ENCODE results near the gene HPD.

The HPD gene

GRCh38 chr12:121826318-121827150, 32.1 kb downstream of the HPD start:
- no peaks in the 10 kb centered on the region for H3K4me1 ChIP-seq (ENCODE audit: insufficient read depth, low read length)
- no peak overlapping the region for H3K9ac ChIP-seq (ENCODE audit: low read depth, low read length)
- no peak overlapping the region for H3K27ac ChIP-seq (ENCODE audit: low read length)
- peaks cover 72% of the 10 kb centered on the region for H3K36me3 ChIP-seq (ENCODE audit: insufficient read depth, low read depth, low read length)
- H3K4me3 ChIP-seq (ENCODE audit: low read length): no peak overlapping the region
- H3K27me3 ChIP-seq (ENCODE audit: insufficient read depth, low read length): no peaks in the 10 kb centered on the region
- no peaks in the 10 kb centered on the region for H3K9me3 ChIP-seq (ENCODE audit: insufficient read depth, low read depth, low read length)

- H3K4me1 ChIP-seq (ENCODE audit: insufficient read depth, low read length): no peaks in the 10 kb centered on the region
Observed at GRCh38 chr12:121825041-121825523, 33.6 kb downstream of the HPD start.

GRCh38 chr12:121823727-121824115, 34.9 kb downstream of the HPD start:
- Histone ChIP-seq H3K4me1 (ENCODE audit: insufficient read depth, low read length) (no peaks in the 10 kb centered on the region), H3K36me3 (ENCODE audit: insufficient read depth, low read depth, low read length) (peaks cover 67% of the 10 kb centered on the region), H3K4me3 (ENCODE audit: low read length) (no peak overlapping the region), H3K9me3 (ENCODE audit: insufficient read depth, low read depth, low read length) (no peaks in the 10 kb centered on the region), H3K27ac (ENCODE audit: low read length) (no peak overlapping the region), H3K9ac (ENCODE audit: low read depth, low read length) (no peak overlapping the region), H3K27me3 (ENCODE audit: insufficient read depth, low read length) (no peaks in the 10 kb centered on the region)

More at GRCh38 chr12:121825041-121825523, 33.6 kb downstream of the HPD start:
- no peaks in the 10 kb centered on the region for H3K9me3 ChIP-seq (ENCODE audit: insufficient read depth, low read depth, low read length)
- no peak overlapping the region for H3K27ac ChIP-seq (ENCODE audit: low read length)
- peaks cover 68% of the 10 kb centered on the region for H3K36me3 ChIP-seq (ENCODE audit: insufficient read depth, low read depth, low read length)
- no peak overlapping the region for H3K9ac ChIP-seq (ENCODE audit: low read depth, low read length)
- H3K27me3 ChIP-seq (ENCODE audit: insufficient read depth, low read length): no peaks in the 10 kb centered on the region
- no peak overlapping the region for H3K4me3 ChIP-seq (ENCODE audit: low read length)

GRCh38 chr12:121823101-121823726, 35.4 kb downstream of the HPD start:
- peaks cover 62% of the 10 kb centered on the region for H3K36me3 ChIP-seq (ENCODE audit: insufficient read depth, low read depth, low read length)
- H3K4me1 ChIP-seq (ENCODE audit: insufficient read depth, low read length): no peaks in the 10 kb centered on the region
- no peaks in the 10 kb centered on the region for H3K9me3 ChIP-seq (ENCODE audit: insufficient read depth, low read depth, low read length)
- no peaks in the 10 kb centered on the region for H3K27me3 ChIP-seq (ENCODE audit: insufficient read depth, low read length)
- H3K27ac ChIP-seq (ENCODE audit: low read length): no peak overlapping the region
- no peak overlapping the region for H3K9ac ChIP-seq (ENCODE audit: low read depth, low read length)
- no peak overlapping the region for H3K4me3 ChIP-seq (ENCODE audit: low read length)

- Histone ChIP-seq H3K27ac (ENCODE audit: low read length) (no peak overlapping the region), H3K36me3 (ENCODE audit: insufficient read depth, low read depth, low read length) (peaks cover 62% of the 10 kb centered on the region), H3K4me3 (ENCODE audit: low read length) (no peak overlapping the region), H3K9ac (ENCODE audit: low read depth, low read length) (no peak overlapping the region), H3K9me3 (ENCODE audit: insufficient read depth, low read depth, low read length) (no peaks in the 10 kb centered on the region), H3K4me1 (ENCODE audit: insufficient read depth, low read length) (no peaks in the 10 kb centered on the region), H3K27me3 (ENCODE audit: insufficient read depth, low read length) (no peaks in the 10 kb centered on the region)
Observed at GRCh38 chr12:121822393-121823100, 36.1 kb downstream of the HPD start.

GRCh38 chr12:121820056-121820455, 38.6 kb downstream of the HPD start:
- no peaks in the 10 kb centered on the region for H3K27me3 ChIP-seq (ENCODE audit: insufficient read depth, low read length)
- peaks cover 71% of the 10 kb centered on the region for H3K36me3 ChIP-seq (ENCODE audit: insufficient read depth, low read depth, low read length)
- H3K9ac ChIP-seq (ENCODE audit: low read depth, low read length): no peak overlapping the region
- H3K27ac ChIP-seq (ENCODE audit: low read length): no peak overlapping the region
- H3K4me1 ChIP-seq (ENCODE audit: insufficient read depth, low read length): no peaks in the 10 kb centered on the region
- H3K9me3 ChIP-seq (ENCODE audit: insufficient read depth, low read depth, low read length): no peaks in the 10 kb centered on the region
- H3K4me3 ChIP-seq (ENCODE audit: low read length): no peak overlapping the region

- Histone ChIP-seq H3K9ac (ENCODE audit: low read depth, low read length) (no peak overlapping the region), H3K27ac (ENCODE audit: low read length) (no peak overlapping the region), H3K4me3 (ENCODE audit: low read length) (no peak overlapping the region), H3K27me3 (ENCODE audit: insufficient read depth, low read length) (no peaks in the 10 kb centered on the region), H3K9me3 (ENCODE audit: insufficient read depth, low read depth, low read length) (no peaks in the 10 kb centered on the region), H3K4me1 (ENCODE audit: insufficient read depth, low read length) (no peaks in the 10 kb centered on the region), H3K36me3 (ENCODE audit: insufficient read depth, low read depth, low read length) (peaks cover 72% of the 10 kb centered on the region)
Observed at GRCh38 chr12:121819212-121819949, 39.3 kb downstream of the HPD start.

GRCh38 chr12:121817648-121818043, 41.0 kb downstream of the HPD start:
- Histone ChIP-seq H3K4me3 (ENCODE audit: low read length) (no peak overlapping the region), H3K4me1 (ENCODE audit: insufficient read depth, low read length) (no peaks in the 10 kb centered on the region), H3K9ac (ENCODE audit: low read depth, low read length) (no peak overlapping the region), H3K9me3 (ENCODE audit: insufficient read depth, low read depth, low read length) (no peaks in the 10 kb centered on the region), H3K27ac (ENCODE audit: low read length) (no peak overlapping the region), H3K27me3 (ENCODE audit: insufficient read depth, low read length) (no peaks in the 10 kb centered on the region), H3K36me3 (ENCODE audit: insufficient read depth, low read depth, low read length) (peaks cover 71% of the 10 kb centered on the region)

GRCh38 chr12:121816925-121817647, 41.6 kb downstream of the HPD start:
- Histone ChIP-seq H3K27me3 (ENCODE audit: insufficient read depth, low read length) (no peaks in the 10 kb centered on the region), H3K27ac (ENCODE audit: low read length) (no peak overlapping the region), H3K36me3 (ENCODE audit: insufficient read depth, low read depth, low read length) (peaks cover 65% of the 10 kb centered on the region), H3K4me3 (ENCODE audit: low read length) (no peak overlapping the region), H3K9ac (ENCODE audit: low read depth, low read length) (no peak overlapping the region), H3K9me3 (ENCODE audit: insufficient read depth, low read depth, low read length) (no peaks in the 10 kb centered on the region), H3K4me1 (ENCODE audit: insufficient read depth, low read length) (no peaks in the 10 kb centered on the region)

GRCh38 chr12:121815263-121815662, 43.4 kb downstream of the HPD start:
- Histone ChIP-seq H3K27ac (ENCODE audit: low read length) (no peak overlapping the region), H3K9me3 (ENCODE audit: insufficient read depth, low read depth, low read length) (no peaks in the 10 kb centered on the region), H3K4me1 (ENCODE audit: insufficient read depth, low read length) (peaks cover 11% of the 10 kb centered on the region), H3K4me3 (ENCODE audit: low read length) (no peak overlapping the region), H3K9ac (ENCODE audit: low read depth, low read length) (no peak overlapping the region), H3K36me3 (ENCODE audit: insufficient read depth, low read depth, low read length) (peaks cover 64% of the 10 kb centered on the region), H3K27me3 (ENCODE audit: insufficient read depth, low read length) (no peaks in the 10 kb centered on the region)
